ENCODE measurements around the gene CENPP. TPM values are rescaled to one million over a fixed set of nuclear protein-coding genes. Genes with fewer than 3 reads are reported as not detected.

CENPP gene
- total RNA-seq, 1 experiment from 2014 or later = 4.2 TPM

DNA sequence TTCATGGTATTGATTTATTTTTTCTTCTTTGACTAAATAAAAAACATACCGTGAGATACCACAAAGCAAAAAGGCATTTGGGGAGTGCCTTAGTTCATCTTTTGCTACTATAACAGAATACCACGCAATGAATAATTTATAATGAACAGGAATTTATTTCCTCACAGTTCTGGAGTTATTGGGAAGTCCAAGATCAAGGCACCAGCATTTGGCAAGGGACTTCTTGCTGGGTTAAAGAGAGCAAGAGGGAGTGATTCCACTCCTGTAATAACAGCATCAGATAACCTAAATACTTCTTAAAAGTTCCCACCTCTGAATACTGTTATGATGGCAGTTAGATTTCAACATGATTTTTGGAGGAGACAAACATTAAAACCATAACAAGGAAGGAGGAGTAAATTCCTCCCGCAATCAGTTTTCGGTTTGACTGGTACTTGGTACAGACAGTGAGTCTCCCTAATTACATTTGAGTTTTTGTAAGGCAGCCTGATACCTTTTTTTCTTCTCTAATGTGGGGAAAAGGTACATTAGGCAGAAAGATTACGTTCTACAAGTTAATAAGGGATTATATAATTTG lies 107.3 kb downstream of the CENPP start:
- intact Hi-C loops (cut with micrococcal nuclease) = loop anchor here (10.0 kb wide), 1 partner anchor 298 kb away; no protein-coding TSS in a partner anchor
- ChIA-PET CTCF (no interaction called here), POLR2A (interaction anchor here (1.2 kb wide), 1 partner anchor 8 kb away, joined by 3 read pairs; no protein-coding TSS in a partner anchor)
- Mint-ChIP-seq H3K36me3 (ENCODE audit: insufficient read depth, unreplicated experiment) (no peaks in the 10 kb centered on the region), H3K4me3 (ENCODE audit: unreplicated experiment) (no peak overlapping the region), H3K4me1 (ENCODE audit: insufficient read depth, unreplicated experiment) (no peaks in the 10 kb centered on the region), H3K27me3 (ENCODE audit: insufficient read depth, unreplicated experiment) (no peaks in the 10 kb centered on the region), H3K9me3 (ENCODE audit: unreplicated experiment) (no peaks in the 10 kb centered on the region), H3K27ac (ENCODE audit: low read depth, unreplicated experiment) (no peak overlapping the region)
- TF ChIP-seq, protein P1, sequence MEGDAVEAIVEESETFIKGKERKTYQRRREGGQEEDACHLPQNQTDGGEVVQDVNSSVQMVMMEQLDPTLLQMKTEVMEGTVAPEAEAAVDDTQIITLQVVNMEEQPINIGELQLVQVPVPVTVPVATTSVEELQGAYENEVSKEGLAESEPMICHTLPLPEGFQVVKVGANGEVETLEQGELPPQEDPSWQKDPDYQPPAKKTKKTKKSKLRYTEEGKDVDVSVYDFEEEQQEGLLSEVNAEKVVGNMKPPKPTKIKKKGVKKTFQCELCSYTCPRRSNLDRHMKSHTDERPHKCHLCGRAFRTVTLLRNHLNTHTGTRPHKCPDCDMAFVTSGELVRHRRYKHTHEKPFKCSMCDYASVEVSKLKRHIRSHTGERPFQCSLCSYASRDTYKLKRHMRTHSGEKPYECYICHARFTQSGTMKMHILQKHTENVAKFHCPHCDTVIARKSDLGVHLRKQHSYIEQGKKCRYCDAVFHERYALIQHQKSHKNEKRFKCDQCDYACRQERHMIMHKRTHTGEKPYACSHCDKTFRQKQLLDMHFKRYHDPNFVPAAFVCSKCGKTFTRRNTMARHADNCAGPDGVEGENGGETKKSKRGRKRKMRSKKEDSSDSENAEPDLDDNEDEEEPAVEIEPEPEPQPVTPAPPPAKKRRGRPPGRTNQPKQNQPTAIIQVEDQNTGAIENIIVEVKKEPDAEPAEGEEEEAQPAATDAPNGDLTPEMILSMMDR (IDR thresholded peaks at IDR 0.05; ENCODE audit: unreplicated experiment) = no peak
- BruUV-seq (replicated peaks) = no TSS peak
- DNase-seq (ENCODE audit: unreplicated experiment) = no peak

DNA sequence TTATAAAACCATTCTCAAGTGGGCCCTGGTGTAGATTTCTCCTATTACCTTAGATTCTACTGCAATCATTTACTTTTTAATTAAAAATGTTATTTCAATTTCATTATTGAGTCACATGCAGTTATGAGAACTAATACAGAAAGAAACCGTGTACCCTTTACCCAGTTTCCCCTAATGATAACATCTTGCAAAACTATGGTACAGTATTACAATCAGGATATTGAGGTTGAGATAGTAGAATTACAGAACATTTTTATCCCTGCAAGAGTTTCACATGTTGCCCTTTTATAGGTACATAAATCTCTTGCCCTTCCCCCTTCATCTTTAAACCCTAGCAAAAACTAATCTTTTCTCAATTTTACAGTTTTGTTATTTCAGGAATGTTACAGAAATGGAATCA lies 109.5 kb downstream of the CENPP start:
- no peaks in the 10 kb centered on the region for H3K9me3 Mint-ChIP-seq (ENCODE audit: unreplicated experiment)
- no peak for DNase-seq (ENCODE audit: unreplicated experiment)
- peaks cover 7% of the 10 kb centered on the region for H3K4me1 Mint-ChIP-seq (ENCODE audit: insufficient read depth, unreplicated experiment)
- no peaks in the 10 kb centered on the region for H3K27me3 Mint-ChIP-seq (ENCODE audit: insufficient read depth, unreplicated experiment)
- intact Hi-C loops (cut with micrococcal nuclease) = loop anchor here (5.0 to 10.0 kb wide), 2 partner anchors 188 to 300 kb away; no protein-coding TSS in a partner anchor
- H3K4me3 Mint-ChIP-seq (ENCODE audit: unreplicated experiment) = no peak overlapping the region
- ChIA-PET CTCF (interaction anchor here (1.1 kb wide), 1 partner anchor 91 kb away, joined by 5 read pairs; no protein-coding TSS in a partner anchor), POLR2A (no interaction called here)
- no TSS peak for BruUV-seq (replicated peaks)
- H3K36me3 Mint-ChIP-seq (ENCODE audit: insufficient read depth, unreplicated experiment) = no peaks in the 10 kb centered on the region
- no peak overlapping the region for H3K27ac Mint-ChIP-seq (ENCODE audit: low read depth, unreplicated experiment)
- TF ChIP-seq, protein P1 (IDR thresholded peaks at IDR 0.05; ENCODE audit: unreplicated experiment) = no peak

DNA sequence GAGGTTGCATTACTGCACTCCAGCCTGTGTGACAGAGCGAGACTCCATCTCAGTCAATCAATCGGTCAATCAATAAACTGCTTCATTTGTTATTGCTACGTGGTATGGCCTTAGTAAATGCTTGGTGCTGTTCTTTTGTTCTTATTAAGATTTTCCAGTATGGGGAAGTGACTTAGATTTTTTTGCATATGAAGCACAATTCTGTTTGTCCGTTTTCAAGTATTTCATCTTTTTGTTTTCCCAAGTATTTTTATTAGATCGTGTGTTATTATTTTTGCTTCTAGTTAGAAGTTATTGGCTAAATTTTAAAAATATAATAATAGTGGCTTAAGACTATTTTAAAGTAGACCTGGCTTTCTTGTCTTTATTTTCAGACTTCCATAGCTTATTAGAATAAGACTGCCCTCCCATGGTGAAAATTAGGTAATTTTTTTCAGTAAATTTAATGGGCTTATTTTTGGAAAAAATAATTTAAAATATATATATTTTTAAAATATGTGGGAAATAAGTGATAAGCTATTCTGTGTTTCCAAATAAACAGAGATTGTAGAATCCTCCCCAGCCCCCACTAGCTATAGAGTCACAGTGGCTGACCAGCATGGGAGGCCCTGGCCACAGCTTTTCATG lies 113.3 kb downstream of the CENPP start:
- no peaks in the 10 kb centered on the region for H3K36me3 Mint-ChIP-seq (ENCODE audit: insufficient read depth, unreplicated experiment)
- no peak overlapping the region for H3K4me3 Mint-ChIP-seq (ENCODE audit: unreplicated experiment)
- no TSS peak for BruUV-seq (replicated peaks)
- peak overlapping the region; percentile 68 for H3K27ac Mint-ChIP-seq (ENCODE audit: low read depth, unreplicated experiment)
- TF ChIP-seq, protein P1 (IDR thresholded peaks at IDR 0.05; ENCODE audit: unreplicated experiment) = peak; percentile 50
- peak; percentile 9 for DNase-seq (ENCODE audit: unreplicated experiment)
- ChIA-PET CTCF (interaction anchor here (0.5 to 2.3 kb wide), 18 partner anchors 10 to 352 kb away, joined by 3 to 9 read pairs (median 4); partner anchors contain the start of genes CENPP and NOL8), POLR2A (interaction anchor here (0.9 to 2.9 kb wide), 10 partner anchors 30 to 114 kb away, joined by 3 to 25 read pairs (median 5); partner anchors contain the start of genes CENPP and NOL8)
- intact Hi-C loops (cut with micrococcal nuclease) = loop anchor here (1.0 to 10.0 kb wide), 4 partner anchors 96 to 304 kb away; no protein-coding TSS in a partner anchor
- H3K27me3 Mint-ChIP-seq (ENCODE audit: insufficient read depth, unreplicated experiment) = no peaks in the 10 kb centered on the region
- peaks cover 7% of the 10 kb centered on the region for H3K4me1 Mint-ChIP-seq (ENCODE audit: insufficient read depth, unreplicated experiment)
- H3K9me3 Mint-ChIP-seq (ENCODE audit: unreplicated experiment) = no peaks in the 10 kb centered on the region

Data from MCF 10A (cell line).